ENCODE results near the gene RARB. TPM values are rescaled to one million over a fixed set of nuclear protein-coding genes. Genes with fewer than 3 reads are reported as not detected.

The RARB gene
- total and polyA plus RNA-seq, 2 of the 13 experiments (the other 11 are each of a cell fraction or from before 2014, with no cell fraction given) = 0.16 TPM; not detected in 1

DNA sequence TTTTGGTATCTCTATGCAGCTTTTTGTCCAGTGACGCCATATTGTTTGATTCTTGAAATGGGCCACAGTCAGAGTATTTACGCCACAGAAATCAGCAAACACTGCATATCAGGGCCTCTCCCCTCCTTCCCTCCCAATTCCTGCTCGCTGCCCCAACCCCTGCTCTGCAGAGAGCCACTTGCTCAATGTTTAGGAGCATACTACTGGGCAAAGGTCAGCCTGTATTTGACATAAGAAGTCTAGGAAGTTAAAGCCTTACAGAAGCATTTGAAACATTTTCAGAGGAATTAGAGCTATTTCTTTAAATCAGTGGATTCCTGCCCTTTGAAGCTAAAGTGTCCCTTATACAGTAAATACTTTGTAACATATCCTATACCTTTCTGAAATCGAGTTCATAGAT is 17.4 kb upstream of the RARB start:
- Histone ChIP-seq H3K27ac (ENCODE audit: extremely low read length, insufficient read depth, low read length) (no peak overlapping the region), H3K27me3 (ENCODE audit: control insufficient read depth in 1 of 2, insufficient read depth in 2 of 2, low read length in 2 of 2) (no peaks in the 10 kb centered on the region), H2AFZ (ENCODE audit: low read length) (no peak overlapping the region), H3K36me3 (replicated peaks in 1 of 2; ENCODE audit: control insufficient read depth in 1 of 2, insufficient read depth in 2 of 2, low read length in 2 of 2) (no peaks in the 10 kb centered on the region), H3K4me2 (ENCODE audit: low read depth, low read length) (no peak overlapping the region; the same call in 1 of the 2 replicates), H3K4me1 (ENCODE audit: insufficient read depth, low read length) (peaks cover 25% of the 10 kb centered on the region), H3K9ac (ENCODE audit: insufficient read depth, low read depth, low read length) (no peak overlapping the region), H4K20me1 (ENCODE audit: insufficient read depth, low read length) (no peaks in the 10 kb centered on the region), H3K79me2 (ENCODE audit: insufficient read depth, low read length) (no peaks in the 10 kb centered on the region), H3K4me3 (replicated peaks in 1 of 3; ENCODE audit: insufficient read depth in 1 of 3, low read depth in 2 of 3, low read length in 3 of 3) (no peak overlapping the region), H3K9me3 (ENCODE audit: low read length) (no peaks in the 10 kb centered on the region)
- BruUV-seq (replicated peaks) = no TSS peak
- POLR2A ChIA-PET = no interaction called here
- in situ Hi-C loops (cut with HindIII; ENCODE audit: extremely low pct_ligation_motif_present, low pct_unique_long_range_greater_than_20kb) (no loop called here), intact Hi-C loops (cut with micrococcal nuclease; ENCODE audit: unreplicated experiment) (no loop called here)
- 2% methylated on average over 4 of the region's 4 CpGs for WGBS (ENCODE audit: low lambda C conversion rate)
- FAIRE-seq = peak; percentile 4
- CTCF ChIA-PET (ENCODE audit: low intra/inter-chr PET ratio, low total read pairs) = no interaction called here
- peak; percentile 60 for ATAC-seq
- DNase-seq (ENCODE audit: low spot score) = peak; percentile 18
- TF ChIP-seq, protein P1, sequence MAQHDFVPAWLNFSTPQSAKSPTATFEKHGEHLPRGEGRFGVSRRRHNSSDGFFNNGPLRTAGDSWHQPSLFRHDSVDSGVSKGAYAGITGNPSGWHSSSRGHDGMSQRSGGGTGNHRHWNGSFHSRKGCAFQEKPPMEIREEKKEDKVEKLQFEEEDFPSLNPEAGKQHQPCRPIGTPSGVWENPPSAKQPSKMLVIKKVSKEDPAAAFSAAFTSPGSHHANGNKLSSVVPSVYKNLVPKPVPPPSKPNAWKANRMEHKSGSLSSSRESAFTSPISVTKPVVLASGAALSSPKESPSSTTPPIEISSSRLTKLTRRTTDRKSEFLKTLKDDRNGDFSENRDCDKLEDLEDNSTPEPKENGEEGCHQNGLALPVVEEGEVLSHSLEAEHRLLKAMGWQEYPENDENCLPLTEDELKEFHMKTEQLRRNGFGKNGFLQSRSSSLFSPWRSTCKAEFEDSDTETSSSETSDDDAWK (CRISPR knock-in tag; IDR thresholded peaks at IDR 0.05) = no peak
- peak; percentile 29; the same call in 1 of the 2 replicates for TF ChIP-seq HNF4A (CRISPR knock-in tag; IDR thresholded peaks at IDR 0.05)
- peak; percentile 74 for TF ChIP-seq ZSCAN25 (CRISPR knock-in tag; IDR thresholded peaks at IDR 0.05)

DNA sequence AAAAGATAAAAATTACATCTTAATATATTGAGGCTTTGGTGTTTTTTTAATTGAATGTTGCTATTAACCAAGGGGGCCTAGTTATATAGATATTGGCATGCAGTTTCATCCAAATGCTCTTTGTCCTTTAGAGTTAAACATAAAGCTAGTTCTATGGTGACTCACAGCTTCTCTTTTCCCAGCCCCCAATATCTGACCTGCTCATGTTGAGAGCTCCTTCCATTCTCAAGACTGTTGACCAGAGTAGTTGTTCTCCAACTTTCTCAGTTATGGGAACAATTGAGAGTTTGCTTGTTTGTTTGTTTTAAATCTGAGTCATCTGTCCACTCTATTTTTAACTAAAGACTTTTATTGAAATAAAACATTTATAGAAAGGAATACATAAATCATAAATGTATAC is 15.8 kb upstream of the RARB start:
- ChIA-PET POLR2A (no interaction called here), CTCF (ENCODE audit: low intra/inter-chr PET ratio, low total read pairs) (no interaction called here)

More for the DNA sequence above, 15.8 kb upstream of the RARB start:
- FAIRE-seq = no peak
- Histone ChIP-seq H3K4me2 (ENCODE audit: low read depth, low read length) (no peak overlapping the region), H3K79me2 (ENCODE audit: insufficient read depth, low read length) (no peaks in the 10 kb centered on the region), H3K9me3 (ENCODE audit: low read length) (no peaks in the 10 kb centered on the region), H3K27me3 (ENCODE audit: control insufficient read depth in 1 of 2, insufficient read depth in 2 of 2, low read length in 2 of 2) (no peaks in the 10 kb centered on the region), H2AFZ (ENCODE audit: low read length) (no peak overlapping the region), H3K4me1 (ENCODE audit: insufficient read depth, low read length) (peaks cover 25% of the 10 kb centered on the region), H4K20me1 (ENCODE audit: insufficient read depth, low read length) (no peaks in the 10 kb centered on the region), H3K9ac (ENCODE audit: insufficient read depth, low read depth, low read length) (no peak overlapping the region), H3K27ac (ENCODE audit: extremely low read length, insufficient read depth, low read length) (no peak overlapping the region), H3K4me3 (replicated peaks in 1 of 3; ENCODE audit: insufficient read depth in 1 of 3, low read depth in 2 of 3, low read length in 3 of 3) (no peak overlapping the region), H3K36me3 (replicated peaks in 1 of 2; ENCODE audit: control insufficient read depth in 1 of 2, insufficient read depth in 2 of 2, low read length in 2 of 2) (no peaks in the 10 kb centered on the region)
- intact Hi-C loops (cut with micrococcal nuclease; ENCODE audit: unreplicated experiment) (no loop called here), in situ Hi-C loops (cut with HindIII; ENCODE audit: extremely low pct_ligation_motif_present, low pct_unique_long_range_greater_than_20kb) (no loop called here)
- BruUV-seq (replicated peaks) = no TSS peak
- TF ChIP-seq ZNF782 (CRISPR knock-in tag; IDR thresholded peaks at IDR 0.05; ENCODE audit: borderline replicate concordance) (no peak), FOSL2 (CRISPR knock-in tag; IDR thresholded peaks at IDR 0.05) (peak; percentile 69), ZNF644 (CRISPR knock-in tag; IDR thresholded peaks at IDR 0.05; ENCODE audit: low read depth) (0 out of 2 replicates have a peak, but pooled peaks have one; percentile 19)
- no peak for DNase-seq (ENCODE audit: low spot score)
- ATAC-seq = peak; percentile 56; the same call in 1 of the 3 replicates

Measured in HepG2 (cell line).